MM.1S (cell line): ENCODE results near the gene NBEAL2.

Source experiments
- DNase-seq: peaks from one replicate; pipeline ENCODE4 v3.0.0-alpha.2; 2015
- H2AFZ ChIP-seq: fragments of 300-600 bp; sonication (generic); 2 replicates; pipeline ENCODE4 v1.6.0; 2016; ENCODE audit warnings: antibody characterized with exemption, low read length
- H3F3A ChIP-seq: fragments of 300-600 bp; sonication (generic); 2 replicates; pipeline ENCODE4 v1.6.1; 2016; ENCODE audit warnings: mild to moderate bottlenecking, antibody characterized with exemption, low read length, moderate library complexity, mixed read lengths; ENCODE audit not compliant: insufficient read depth
- H3K27ac ChIP-seq: fragments of 300-600 bp; sonication (generic); 2 replicates; pipeline ENCODE4 v1.5.1; 2016; ENCODE audit warnings: mild to moderate bottlenecking, low read length
- H3K27me3 ChIP-seq: fragments of 300-600 bp; sonication (generic); replicated peaks from 2 replicates; pipeline ENCODE4 v1.6.0; 2016; ENCODE audit warnings: low read length; ENCODE audit not compliant: insufficient read depth
- H3K36me3 ChIP-seq: fragments of 300-600 bp; sonication (generic); replicated peaks from 2 replicates; pipeline ENCODE4 v1.6.1; 2016; ENCODE audit warnings: mild to moderate bottlenecking, low read length, mixed read lengths; ENCODE audit not compliant: insufficient read depth
- H3K4me1 ChIP-seq: fragments of 300-600 bp; sonication (generic); 2 replicates; pipeline ENCODE4 v1.6.1; 2016; ENCODE audit warnings: low read length, mixed read lengths
- H3K4me2 ChIP-seq: fragments of 300-600 bp; sonication (generic); 2 replicates; pipeline ENCODE4 v1.6.0; 2016; ENCODE audit warnings: low read depth, low read length
- H3K4me3 ChIP-seq: fragments of 300-600 bp; sonication (generic); 2 replicates; pipeline ENCODE4 v1.5.1; 2016; ENCODE audit warnings: low read length, mixed read lengths
- H3K79me2 ChIP-seq: fragments of 300-600 bp; sonication (generic); 2 replicates; pipeline ENCODE4 v1.6.1; 2016; ENCODE audit warnings: mixed run types, low read length, mixed read lengths
- H3K9ac ChIP-seq: fragments of 300-600 bp; sonication (generic); 2 replicates; pipeline ENCODE4 v1.6.1; 2016; ENCODE audit warnings: low read length, mixed read lengths
- H3K9me2 ChIP-seq: fragments of 300-600 bp; sonication (generic); replicated peaks from 2 replicates; pipeline ENCODE4 v1.6.1; 2016; ENCODE audit warnings: mild to moderate bottlenecking, low read length, mixed read lengths; ENCODE audit not compliant: insufficient read depth
- H3K9me3 ChIP-seq: fragments of 300-600 bp; sonication (generic); replicated peaks from 2 replicates; pipeline ENCODE4 v1.6.1; 2016; ENCODE audit warnings: mild to moderate bottlenecking, low read length, mixed read lengths; ENCODE audit not compliant: insufficient read depth
- H4K20me1 ChIP-seq: fragments of 300-600 bp; sonication (generic); 2 replicates; pipeline ENCODE4 v1.6.1; 2016; ENCODE audit warnings: mild to moderate bottlenecking, low read length, moderate library complexity, mixed read lengths; ENCODE audit not compliant: insufficient read depth
- EZH2 ChIP-seq: fragments of 300-600 bp; sonication (generic); optimal IDR thresholded peaks from 2 replicates; pipeline ENCODE3; 2017; ENCODE audit warnings: low read depth, mild to moderate bottlenecking, antibody characterized with exemption, low read length, mixed read lengths
- EZH2phosphoT487 ChIP-seq: fragments of 300-600 bp; sonication (generic); IDR thresholded peaks from 2 replicates; pipeline ENCODE4 v1.6.1; 2018; ENCODE audit warnings: antibody characterized with exemption, low read length
- TF ChIP-seq, protein P1 (sequence below): fragments of 300-600 bp; sonication (generic); IDR thresholded peaks from 2 replicates; pipeline ENCODE4 v1.5.1; 2016; ENCODE audit warnings: antibody characterized with exemption, low read length, mixed read lengths

The NBEAL2 gene

DNA sequence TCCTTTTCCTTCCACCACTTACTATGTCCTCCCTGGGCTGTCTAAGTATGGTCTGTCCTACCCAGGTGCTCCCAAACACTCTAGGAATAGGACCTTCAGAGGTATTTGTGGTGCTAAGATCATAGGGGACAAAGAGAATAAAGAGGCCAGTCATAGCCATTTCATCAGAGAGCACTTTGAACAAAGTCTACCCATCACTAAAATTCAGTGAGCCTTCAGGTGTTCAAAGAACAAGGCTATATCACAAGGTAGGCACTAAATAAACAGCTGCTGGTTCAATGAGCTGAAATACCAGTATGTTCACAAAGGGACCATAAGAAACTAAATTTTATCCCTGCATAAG lies 38.8 kb downstream of the NBEAL2 start:
- H3K79me2 ChIP-seq = peaks cover 15% of the 10 kb centered on the region
- H2AFZ ChIP-seq = no peak overlapping the region
- no peak overlapping the region for H3K4me3 ChIP-seq
- no peaks in the 10 kb centered on the region for H3K27me3 ChIP-seq
- no peak for DNase-seq
- no peak overlapping the region for H3K4me2 ChIP-seq
- H4K20me1 ChIP-seq = no peaks in the 10 kb centered on the region
- no peaks in the 10 kb centered on the region; the same call in 1 of the 2 replicates for H3K36me3 ChIP-seq
- H3K27ac ChIP-seq = no peak overlapping the region
- H3F3A ChIP-seq = no peaks in the 10 kb centered on the region
- no peaks in the 10 kb centered on the region for H3K4me1 ChIP-seq
- no peaks in the 10 kb centered on the region for H3K9me3 ChIP-seq
- H3K9me2 ChIP-seq = no peaks in the 10 kb centered on the region
- H3K9ac ChIP-seq = no peak overlapping the region
- TF ChIP-seq EZH2 (no peak), EZH2phosphoT487 (no peak)
- TF ChIP-seq, protein P1, sequence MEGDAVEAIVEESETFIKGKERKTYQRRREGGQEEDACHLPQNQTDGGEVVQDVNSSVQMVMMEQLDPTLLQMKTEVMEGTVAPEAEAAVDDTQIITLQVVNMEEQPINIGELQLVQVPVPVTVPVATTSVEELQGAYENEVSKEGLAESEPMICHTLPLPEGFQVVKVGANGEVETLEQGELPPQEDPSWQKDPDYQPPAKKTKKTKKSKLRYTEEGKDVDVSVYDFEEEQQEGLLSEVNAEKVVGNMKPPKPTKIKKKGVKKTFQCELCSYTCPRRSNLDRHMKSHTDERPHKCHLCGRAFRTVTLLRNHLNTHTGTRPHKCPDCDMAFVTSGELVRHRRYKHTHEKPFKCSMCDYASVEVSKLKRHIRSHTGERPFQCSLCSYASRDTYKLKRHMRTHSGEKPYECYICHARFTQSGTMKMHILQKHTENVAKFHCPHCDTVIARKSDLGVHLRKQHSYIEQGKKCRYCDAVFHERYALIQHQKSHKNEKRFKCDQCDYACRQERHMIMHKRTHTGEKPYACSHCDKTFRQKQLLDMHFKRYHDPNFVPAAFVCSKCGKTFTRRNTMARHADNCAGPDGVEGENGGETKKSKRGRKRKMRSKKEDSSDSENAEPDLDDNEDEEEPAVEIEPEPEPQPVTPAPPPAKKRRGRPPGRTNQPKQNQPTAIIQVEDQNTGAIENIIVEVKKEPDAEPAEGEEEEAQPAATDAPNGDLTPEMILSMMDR = no peak

DNA sequence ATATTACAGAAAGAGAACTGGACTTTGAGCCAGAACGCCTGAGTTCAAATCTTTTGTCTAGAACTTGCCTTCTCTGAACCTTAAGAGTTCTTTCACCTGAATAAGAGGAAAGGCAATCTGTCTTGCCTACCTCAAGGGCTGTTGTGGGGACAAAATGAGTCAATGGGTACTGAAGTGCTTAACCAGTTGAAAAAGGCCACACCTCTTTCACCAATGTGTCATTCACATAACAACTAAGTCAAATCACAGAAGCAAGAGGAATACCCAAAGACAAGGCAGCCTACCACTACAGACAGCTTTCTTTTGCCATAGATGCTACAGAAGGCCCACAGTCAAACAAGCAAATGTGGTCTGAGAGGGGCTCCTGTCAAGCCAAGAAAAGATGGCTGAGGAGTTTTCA lies 39.7 kb downstream of the NBEAL2 start:
- Histone ChIP-seq H2AFZ (no peak overlapping the region), H3K36me3 (no peaks in the 10 kb centered on the region; the same call in 1 of the 2 replicates), H3K9me2 (no peaks in the 10 kb centered on the region), H3K27ac (no peak overlapping the region), H3K4me1 (no peaks in the 10 kb centered on the region), H3F3A (no peaks in the 10 kb centered on the region), H3K79me2 (peaks cover 15% of the 10 kb centered on the region), H4K20me1 (no peaks in the 10 kb centered on the region), H3K9me3 (no peaks in the 10 kb centered on the region), H3K4me2 (no peak overlapping the region), H3K27me3 (no peaks in the 10 kb centered on the region), H3K4me3 (no peak overlapping the region), H3K9ac (no peak overlapping the region)
- no peak for DNase-seq
- no peak for TF ChIP-seq EZH2
- no peak for TF ChIP-seq EZH2phosphoT487
- TF ChIP-seq, protein P1 = no peak

DNA sequence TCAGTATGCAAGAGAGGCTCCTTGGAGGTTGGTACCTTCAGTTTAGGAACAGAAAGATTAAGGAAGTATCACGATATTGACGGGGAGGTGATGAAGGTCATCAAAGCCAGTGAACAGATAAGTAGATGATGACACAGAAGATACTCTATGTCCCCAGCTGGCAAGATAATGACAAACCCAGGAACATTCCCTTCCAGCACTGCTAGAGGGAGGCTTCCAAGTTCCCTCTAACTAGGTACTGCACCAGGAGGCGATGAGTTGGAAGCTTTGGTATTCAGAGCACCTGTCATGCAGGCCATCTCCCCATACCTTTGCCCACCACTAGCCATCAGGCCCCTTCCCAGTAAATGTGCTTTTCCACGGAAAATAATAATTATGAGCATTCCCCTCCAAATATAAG lies 40.8 kb downstream of the NBEAL2 start:
- no peak overlapping the region for H3K9ac ChIP-seq
- H3K79me2 ChIP-seq = peaks cover 24% of the 10 kb centered on the region
- H4K20me1 ChIP-seq = no peaks in the 10 kb centered on the region
- no peaks in the 10 kb centered on the region; the same call in 1 of the 2 replicates for H3K36me3 ChIP-seq
- H3K9me3 ChIP-seq = no peaks in the 10 kb centered on the region
- no peaks in the 10 kb centered on the region for H3K9me2 ChIP-seq
- TF ChIP-seq, protein P1 = no peak
- no peak for TF ChIP-seq EZH2
- H3K27ac ChIP-seq = no peak overlapping the region
- no peaks in the 10 kb centered on the region for H3F3A ChIP-seq
- no peak for DNase-seq
- H2AFZ ChIP-seq = no peak overlapping the region
- no peaks in the 10 kb centered on the region for H3K4me1 ChIP-seq
- H3K4me2 ChIP-seq = no peak overlapping the region
- H3K27me3 ChIP-seq = no peaks in the 10 kb centered on the region
- H3K4me3 ChIP-seq = no peak overlapping the region
